ENCODE data around the gene NOSIP.

NOSIP gene

GRCh38 chr19:49599378-49600295 lies 19.3 kb upstream of the NOSIP start:
- TF ChIP-seq, protein P1, sequence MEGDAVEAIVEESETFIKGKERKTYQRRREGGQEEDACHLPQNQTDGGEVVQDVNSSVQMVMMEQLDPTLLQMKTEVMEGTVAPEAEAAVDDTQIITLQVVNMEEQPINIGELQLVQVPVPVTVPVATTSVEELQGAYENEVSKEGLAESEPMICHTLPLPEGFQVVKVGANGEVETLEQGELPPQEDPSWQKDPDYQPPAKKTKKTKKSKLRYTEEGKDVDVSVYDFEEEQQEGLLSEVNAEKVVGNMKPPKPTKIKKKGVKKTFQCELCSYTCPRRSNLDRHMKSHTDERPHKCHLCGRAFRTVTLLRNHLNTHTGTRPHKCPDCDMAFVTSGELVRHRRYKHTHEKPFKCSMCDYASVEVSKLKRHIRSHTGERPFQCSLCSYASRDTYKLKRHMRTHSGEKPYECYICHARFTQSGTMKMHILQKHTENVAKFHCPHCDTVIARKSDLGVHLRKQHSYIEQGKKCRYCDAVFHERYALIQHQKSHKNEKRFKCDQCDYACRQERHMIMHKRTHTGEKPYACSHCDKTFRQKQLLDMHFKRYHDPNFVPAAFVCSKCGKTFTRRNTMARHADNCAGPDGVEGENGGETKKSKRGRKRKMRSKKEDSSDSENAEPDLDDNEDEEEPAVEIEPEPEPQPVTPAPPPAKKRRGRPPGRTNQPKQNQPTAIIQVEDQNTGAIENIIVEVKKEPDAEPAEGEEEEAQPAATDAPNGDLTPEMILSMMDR (IDR thresholded peaks at IDR 0.05; ENCODE audit: low read depth, low read length) = no peak
- no peak overlapping the region for H3K4me3 ChIP-seq (ENCODE audit: low read depth, low read length)

GRCh38 chr19:49597703-49597974 lies 17.3 kb upstream of the NOSIP start:
- H3K4me3 ChIP-seq (ENCODE audit: low read depth, low read length) = no peak overlapping the region
- TF ChIP-seq, protein P1 (IDR thresholded peaks at IDR 0.05; ENCODE audit: low read depth, low read length) = no peak

GRCh38 chr19:49596954-49597702 lies 16.8 kb upstream of the NOSIP start:
- no peak overlapping the region for H3K4me3 ChIP-seq (ENCODE audit: low read depth, low read length)
- TF ChIP-seq, protein P1 (IDR thresholded peaks at IDR 0.05; ENCODE audit: low read depth, low read length) = no peak

DNA sequence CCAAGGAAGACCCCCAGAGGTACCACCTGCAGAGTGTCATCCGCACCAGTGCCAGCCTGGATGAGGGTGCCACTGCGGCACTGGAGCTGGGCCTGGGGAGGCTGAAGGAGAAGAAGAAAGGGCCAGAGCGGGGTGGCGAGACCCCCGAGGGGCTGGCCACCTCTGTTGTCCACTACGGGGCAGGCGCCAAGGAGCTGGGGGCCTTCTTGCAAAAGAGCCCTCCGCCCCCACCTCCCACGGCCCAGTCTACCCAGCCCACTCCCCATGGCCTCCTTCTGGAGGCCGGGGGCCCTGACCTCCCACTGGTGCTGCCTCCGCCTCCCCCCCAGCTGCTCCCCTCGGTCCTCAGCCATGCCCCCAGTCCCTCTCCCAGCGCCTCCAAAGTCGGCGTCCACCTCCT lies 16.1 kb upstream of the NOSIP start:
- H3K4me3 ChIP-seq (ENCODE audit: low read depth, low read length) = no peak overlapping the region
- TF ChIP-seq, protein P1 (IDR thresholded peaks at IDR 0.05; ENCODE audit: low read depth, low read length) = no peak

GRCh38 chr19:49595819-49596404 lies 15.6 kb upstream of the NOSIP start:
- TF ChIP-seq, protein P1 (IDR thresholded peaks at IDR 0.05; ENCODE audit: low read depth, low read length) = no peak
- H3K4me3 ChIP-seq (ENCODE audit: low read depth, low read length) = no peak overlapping the region

- TF ChIP-seq, protein P1 (IDR thresholded peaks at IDR 0.05; ENCODE audit: low read depth, low read length) = no peak
These were observed 14.8 kb upstream of the NOSIP start for GRCh38 chr19:49594993-49595818.

More at GRCh38 chr19:49594993-49595818, 14.8 kb upstream of the NOSIP start:
- H3K4me3 ChIP-seq (ENCODE audit: low read depth, low read length) = no peak overlapping the region
